Liver (tissue), 9 donors: ENCODE data around the gene CFAP45. TPM values are rescaled to one million over a fixed set of nuclear protein-coding genes. Genes with fewer than 3 reads are reported as not detected.

Experiments used
- DNase-seq: peaks from one replicate; pipeline ENCODE4 v3.0.0-alpha.2; 2017; ENCODE audit warnings: low spot score
- H3K27ac ChIP-seq, 2 donors: one replicate each; pipeline ENCODE4 v1.7.0; 2013; ENCODE audit warnings: inconsistent platforms in 2 of 2, low read length in 2 of 2, control low read depth in 1 of 2, low read depth in 1 of 2, mild to moderate bottlenecking in 1 of 2
- H3K27me3 ChIP-seq, 4 donors: one replicate each; pipeline versions ENCODE4 v1.6.1 to v1.7.0; 2013; ENCODE audit warnings: low read length in 3 of 4, inconsistent platforms in 1 of 4, mild to moderate bottlenecking in 1 of 4, moderate library complexity in 1 of 4; ENCODE audit not compliant: control insufficient read depth in 4 of 4, insufficient read depth in 4 of 4
- H3K36me3 ChIP-seq, 4 donors: one replicate each; pipeline versions ENCODE4 v1.6.1 to v1.7.0; 2013; ENCODE audit warnings: low read length in 3 of 4, mild to moderate bottlenecking in 3 of 4, low read depth in 1 of 4, moderate library complexity in 1 of 4; ENCODE audit not compliant: control insufficient read depth in 4 of 4, insufficient read depth in 3 of 4
- H3K4me1 ChIP-seq, 4 donors: one replicate each; pipeline versions ENCODE4 v1.6.1 to v1.7.0; 2013; ENCODE audit warnings: low read length in 3 of 4, mild to moderate bottlenecking in 3 of 4, moderate library complexity in 1 of 4; ENCODE audit not compliant: control insufficient read depth in 4 of 4, insufficient read depth in 4 of 4
- H3K4me3 ChIP-seq, 3 donors: one replicate each; pipeline versions ENCODE4 v1.6.1 to v1.7.0; 2013; ENCODE audit warnings: low read length in 3 of 3, control low read depth in 1 of 3, low read depth in 1 of 3, mild to moderate bottlenecking in 1 of 3
- H3K9ac ChIP-seq, 2 donors: one replicate each; pipeline ENCODE4 v1.7.0; 2013; ENCODE audit warnings: low read length in 2 of 2, mild to moderate bottlenecking in 2 of 2, moderate library complexity in 2 of 2, control low read depth in 1 of 2, low read depth in 1 of 2
- H3K9me3 ChIP-seq, 4 donors: one replicate each; pipeline versions ENCODE4 v1.6.1 to v1.7.0; 2013; ENCODE audit warnings: low read length in 3 of 4; ENCODE audit not compliant: control insufficient read depth in 4 of 4
- FOXA1 ChIP-seq: IDR thresholded peaks from 2 replicates; pipeline ENCODE4 v1.6.1; 2016; ENCODE audit warnings: antibody characterized with exemption
- FOXA2 ChIP-seq: IDR thresholded peaks from 2 replicates; pipeline ENCODE4 v1.6.1; 2016; ENCODE audit warnings: antibody characterized with exemption
- GABPA ChIP-seq, 2 donors: IDR thresholded peaks in 1 of 2; conservative IDR thresholded peaks in 1 of 2; 2 replicates each; pipeline ENCODE4 v1.6.1; 2016; ENCODE audit warnings: antibody characterized with exemption in 2 of 2, mild to moderate bottlenecking in 1 of 2, moderate library complexity in 1 of 2
- HNF4G ChIP-seq: IDR thresholded peaks from 2 replicates; pipeline ENCODE4 v1.6.1; 2016; ENCODE audit warnings: antibody characterized with exemption
- JUND ChIP-seq, 2 donors: IDR thresholded peaks; 2 replicates each; pipeline ENCODE4 v1.6.1; 2016; ENCODE audit warnings: antibody characterized with exemption in 2 of 2
- NR2F2 ChIP-seq: IDR thresholded peaks from 2 replicates; pipeline ENCODE4 v1.6.1; 2016; ENCODE audit warnings: antibody characterized with exemption
- RAD21 ChIP-seq, 2 donors: IDR thresholded peaks; 2 replicates each; pipeline ENCODE4 v1.6.1; 2016; ENCODE audit warnings: antibody characterized with exemption in 2 of 2, mild to moderate bottlenecking in 2 of 2
- RXRA ChIP-seq, 2 donors: IDR thresholded peaks; 2 replicates each; pipeline ENCODE4 v1.6.1; 2017 to 2018; ENCODE audit warnings: antibody characterized with exemption in 2 of 2, mild to moderate bottlenecking in 1 of 2
- SP1 ChIP-seq: IDR thresholded peaks from 2 replicates; pipeline ENCODE4 v1.6.1; 2018; ENCODE audit warnings: antibody characterized with exemption, mild to moderate bottlenecking
- TAF1 ChIP-seq: conservative IDR thresholded peaks from 2 replicates; pipeline ENCODE4 v1.6.1; 2016; ENCODE audit warnings: antibody characterized with exemption, mild to moderate bottlenecking
- YY1 ChIP-seq: IDR thresholded peaks from 2 replicates; pipeline ENCODE4 v1.6.1; 2016; ENCODE audit warnings: antibody characterized with exemption, mild to moderate bottlenecking
- WGBS: extraction: QIAGEN DNeasy Blood & Tissue Kit; methylation state at CpG from one replicate; pipeline ENCODE4 v1.1.7; 2013; 5-methylcytosine and 5-hydroxymethylcytosine counted together
- polyA plus RNA-seq, 2 donors: library from polyadenylated mRNA; stranded (reverse) in 1 of 2; unstranded in 1 of 2; fragments of 200-250 nt in 1 of 2; fragments of >200 nt in 1 of 2; fragmentation: Nextera tagmentation in 1 of 2; extraction: Ambion mirVana in 1 of 2; gene quantifications; one replicate each; pipeline versions ENCODE4 v1.2.1 to v1.2.3, GENCODE V29; 2013 to 2015
- total RNA-seq, 2 donors: library from RNA; depleted of rRNA; stranded (reverse); fragments of >200 nt; gene quantifications; one replicate each; pipeline ENCODE4 v1.2.3, GENCODE V29; 2014
- TF ChIP-seq, protein P1 (sequence below): fragments of 150-350 bp; IDR thresholded peaks from 2 replicates; pipeline ENCODE4 v1.5.1; 2017; ENCODE audit warnings: improper control_type of control experiment, low read depth, low read length; ENCODE audit not compliant: missing input control
- TF ChIP-seq, protein P2 (sequence below): IDR thresholded peaks from 2 replicates; pipeline ENCODE4 v1.6.1; 2016; ENCODE audit warnings: antibody characterized with exemption
- TF ChIP-seq, protein P3 (sequence below): IDR thresholded peaks from 2 replicates; pipeline ENCODE4 v1.6.1; 2016; ENCODE audit warnings: antibody characterized with exemption
- TF ChIP-seq, protein P4 (sequence below): IDR thresholded peaks from 2 replicates; pipeline ENCODE4 v1.6.1; 2016; ENCODE audit warnings: antibody characterized with exemption, mild to moderate bottlenecking
- donor health status: healthy.
- donor health status: healthy.
- donor health status: healthy.
- donor health status: healthy.
- donor health status: healthy.

CFAP45 gene
- total and polyA plus RNA-seq, 4 donors, result 0.03 to 0.24 TPM; not detected in 2

DNA sequence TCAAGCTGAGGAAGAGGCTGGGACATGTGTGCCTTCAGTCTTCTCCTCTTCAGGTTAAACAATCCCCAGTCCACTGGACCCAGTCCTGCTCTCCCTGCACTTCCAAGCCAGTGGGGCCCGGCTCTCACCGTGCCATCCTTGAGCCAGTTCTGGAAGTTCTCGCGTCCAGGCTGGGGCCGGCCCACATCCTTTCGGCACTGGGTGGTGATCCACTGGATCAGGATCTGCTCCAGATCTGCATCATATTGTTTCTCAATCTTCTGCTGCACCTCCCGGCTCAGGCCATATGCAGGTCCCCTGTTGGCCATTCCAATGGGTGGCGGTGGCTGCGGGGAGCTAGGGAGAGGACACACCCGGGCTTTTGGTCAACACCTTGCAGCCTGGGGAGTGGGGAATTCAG lies 20.2 kb upstream of the CFAP45 start:
- H3K4me3 ChIP-seq, result no peak overlapping the region
- H3K27me3 ChIP-seq, result no peaks in the 10 kb centered on the region
- TF ChIP-seq, protein P1, sequence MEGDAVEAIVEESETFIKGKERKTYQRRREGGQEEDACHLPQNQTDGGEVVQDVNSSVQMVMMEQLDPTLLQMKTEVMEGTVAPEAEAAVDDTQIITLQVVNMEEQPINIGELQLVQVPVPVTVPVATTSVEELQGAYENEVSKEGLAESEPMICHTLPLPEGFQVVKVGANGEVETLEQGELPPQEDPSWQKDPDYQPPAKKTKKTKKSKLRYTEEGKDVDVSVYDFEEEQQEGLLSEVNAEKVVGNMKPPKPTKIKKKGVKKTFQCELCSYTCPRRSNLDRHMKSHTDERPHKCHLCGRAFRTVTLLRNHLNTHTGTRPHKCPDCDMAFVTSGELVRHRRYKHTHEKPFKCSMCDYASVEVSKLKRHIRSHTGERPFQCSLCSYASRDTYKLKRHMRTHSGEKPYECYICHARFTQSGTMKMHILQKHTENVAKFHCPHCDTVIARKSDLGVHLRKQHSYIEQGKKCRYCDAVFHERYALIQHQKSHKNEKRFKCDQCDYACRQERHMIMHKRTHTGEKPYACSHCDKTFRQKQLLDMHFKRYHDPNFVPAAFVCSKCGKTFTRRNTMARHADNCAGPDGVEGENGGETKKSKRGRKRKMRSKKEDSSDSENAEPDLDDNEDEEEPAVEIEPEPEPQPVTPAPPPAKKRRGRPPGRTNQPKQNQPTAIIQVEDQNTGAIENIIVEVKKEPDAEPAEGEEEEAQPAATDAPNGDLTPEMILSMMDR, result no peak
- TF ChIP-seq RXRA (IDR thresholded peaks at IDR 0.05) (no peak), SP1 (no peak), GABPA (IDR thresholded peaks at IDR 0.05 in 1 of 2, conservative IDR thresholded peaks at IDR 0.05 in 1 of 2) (no peak), FOXA2 (no peak), RAD21 (IDR thresholded peaks at IDR 0.05) (no peak), YY1 (no peak), FOXA1 (no peak), HNF4G (no peak), NR2F2 (no peak), JUND (IDR thresholded peaks at IDR 0.05) (no peak)
- TF ChIP-seq, protein P2, sequence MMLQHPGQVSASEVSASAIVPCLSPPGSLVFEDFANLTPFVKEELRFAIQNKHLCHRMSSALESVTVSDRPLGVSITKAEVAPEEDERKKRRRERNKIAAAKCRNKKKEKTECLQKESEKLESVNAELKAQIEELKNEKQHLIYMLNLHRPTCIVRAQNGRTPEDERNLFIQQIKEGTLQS, result no peak
- TF ChIP-seq, protein P3, sequence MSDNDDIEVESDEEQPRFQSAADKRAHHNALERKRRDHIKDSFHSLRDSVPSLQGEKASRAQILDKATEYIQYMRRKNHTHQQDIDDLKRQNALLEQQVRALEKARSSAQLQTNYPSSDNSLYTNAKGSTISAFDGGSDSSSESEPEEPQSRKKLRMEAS, result no peak
- 95% methylated on average over 10 of the region's 10 CpGs for WGBS
- no peak for DNase-seq
- H3K36me3 ChIP-seq, result peaks cover 8 to 31% (median 23%) of the 10 kb centered on the region in 4 donors
- H3K27ac ChIP-seq, result no peak overlapping the region
- no peak overlapping the region for H3K9ac ChIP-seq
- H3K9me3 ChIP-seq, result no peaks in the 10 kb centered on the region
- peaks cover 12 to 30% (median 23%) of the 10 kb centered on the region in 4 donors for H3K4me1 ChIP-seq

DNA sequence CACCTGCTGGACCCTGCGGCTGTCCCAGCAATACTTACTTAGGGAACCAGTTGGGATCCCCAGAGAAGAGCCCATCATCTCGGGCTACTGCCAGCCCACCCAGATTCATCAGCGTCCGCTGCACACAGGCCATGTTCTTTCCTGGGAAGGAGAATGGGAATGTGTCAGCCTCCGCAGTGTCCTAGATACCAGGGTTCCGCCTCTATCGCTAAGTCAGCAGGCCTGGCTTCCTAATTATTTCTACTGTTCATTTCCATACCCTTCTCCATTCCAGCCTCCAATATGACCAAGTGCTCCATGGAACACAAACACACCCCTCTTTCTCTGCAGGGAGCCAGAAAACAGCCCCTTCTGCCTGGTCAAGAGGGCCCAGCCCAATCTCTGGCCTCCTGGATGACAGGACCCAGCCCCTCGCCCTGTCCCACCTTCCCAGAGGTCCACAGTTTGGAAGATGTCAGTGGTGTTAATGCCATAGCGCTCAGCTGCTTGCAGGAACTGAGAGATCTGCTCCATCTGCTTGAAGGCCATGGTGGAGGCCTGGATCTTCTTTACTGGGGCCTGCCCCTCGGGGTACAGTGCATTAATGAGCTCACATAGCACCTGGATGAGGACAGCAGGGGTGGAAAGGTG lies 19.4 kb upstream of the CFAP45 start:
- WGBS, result 97% methylated on average over 10 of the region's 10 CpGs
- Histone ChIP-seq H3K9ac (no peak overlapping the region), H3K27me3 (no peaks in the 10 kb centered on the region), H3K4me3 (no peak overlapping the region), H3K4me1 (peaks cover 12 to 30% (median 23%) of the 10 kb centered on the region in 4 donors), H3K27ac (no peak overlapping the region), H3K9me3 (no peaks in the 10 kb centered on the region), H3K36me3 (peaks cover 8 to 31% (median 23%) of the 10 kb centered on the region in 4 donors)
- TF ChIP-seq RAD21 (IDR thresholded peaks at IDR 0.05), result no peak
- no peak for DNase-seq

- H3K9me3 ChIP-seq, result no peaks in the 10 kb centered on the region
- 94% methylated on average over 13 of the region's 13 CpGs for WGBS
- no peaks in the 10 kb centered on the region for H3K27me3 ChIP-seq
- H3K9ac ChIP-seq, result no peak overlapping the region
- no peak overlapping the region for H3K4me3 ChIP-seq
- H3K4me1 ChIP-seq, result peaks cover 12 to 25% (median 20%) of the 10 kb centered on the region in 4 donors
- peaks cover 8 to 31% (median 23%) of the 10 kb centered on the region in 4 donors for H3K36me3 ChIP-seq
- H3K27ac ChIP-seq, result no peak overlapping the region
- no peak for DNase-seq
- TF ChIP-seq, protein P2, result no peak
- no peak for TF ChIP-seq FOXA2
- TF ChIP-seq RAD21 (IDR thresholded peaks at IDR 0.05), result no peak
- TF ChIP-seq TAF1, result no peak
- no peak for TF ChIP-seq NR2F2
- TF ChIP-seq, protein P4, sequence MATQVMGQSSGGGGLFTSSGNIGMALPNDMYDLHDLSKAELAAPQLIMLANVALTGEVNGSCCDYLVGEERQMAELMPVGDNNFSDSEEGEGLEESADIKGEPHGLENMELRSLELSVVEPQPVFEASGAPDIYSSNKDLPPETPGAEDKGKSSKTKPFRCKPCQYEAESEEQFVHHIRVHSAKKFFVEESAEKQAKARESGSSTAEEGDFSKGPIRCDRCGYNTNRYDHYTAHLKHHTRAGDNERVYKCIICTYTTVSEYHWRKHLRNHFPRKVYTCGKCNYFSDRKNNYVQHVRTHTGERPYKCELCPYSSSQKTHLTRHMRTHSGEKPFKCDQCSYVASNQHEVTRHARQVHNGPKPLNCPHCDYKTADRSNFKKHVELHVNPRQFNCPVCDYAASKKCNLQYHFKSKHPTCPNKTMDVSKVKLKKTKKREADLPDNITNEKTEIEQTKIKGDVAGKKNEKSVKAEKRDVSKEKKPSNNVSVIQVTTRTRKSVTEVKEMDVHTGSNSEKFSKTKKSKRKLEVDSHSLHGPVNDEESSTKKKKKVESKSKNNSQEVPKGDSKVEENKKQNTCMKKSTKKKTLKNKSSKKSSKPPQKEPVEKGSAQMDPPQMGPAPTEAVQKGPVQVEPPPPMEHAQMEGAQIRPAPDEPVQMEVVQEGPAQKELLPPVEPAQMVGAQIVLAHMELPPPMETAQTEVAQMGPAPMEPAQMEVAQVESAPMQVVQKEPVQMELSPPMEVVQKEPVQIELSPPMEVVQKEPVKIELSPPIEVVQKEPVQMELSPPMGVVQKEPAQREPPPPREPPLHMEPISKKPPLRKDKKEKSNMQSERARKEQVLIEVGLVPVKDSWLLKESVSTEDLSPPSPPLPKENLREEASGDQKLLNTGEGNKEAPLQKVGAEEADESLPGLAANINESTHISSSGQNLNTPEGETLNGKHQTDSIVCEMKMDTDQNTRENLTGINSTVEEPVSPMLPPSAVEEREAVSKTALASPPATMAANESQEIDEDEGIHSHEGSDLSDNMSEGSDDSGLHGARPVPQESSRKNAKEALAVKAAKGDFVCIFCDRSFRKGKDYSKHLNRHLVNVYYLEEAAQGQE, result no peak
- TF ChIP-seq, protein P1, result no peak
These were observed 18.6 kb upstream of the CFAP45 start for GRCh38 chr1:159918352-159919200.
